Neural crest cell (in vitro differentiated cells): ENCODE data around the gene ATP6V1A. TPM values are rescaled to one million over a fixed set of nuclear protein-coding genes. Genes with fewer than 3 reads are reported as not detected.

ENCODE experiments used
- DNase-seq: peaks from one replicate; pipeline ENCODE4 v3.0.0; 2021; ENCODE audit warnings: low read depth, mixed read lengths, low spot score
- H3K27ac Mint-ChIP-seq: one replicate; pipeline ENCODE4 v1.8.0; 2021; ENCODE audit warnings: mild to moderate bottlenecking, mixed read lengths; ENCODE audit not compliant: unreplicated experiment
- H3K27me3 Mint-ChIP-seq: 2 replicates; pipeline ENCODE4 v1.8.0; 2021; ENCODE audit warnings: low read depth, mild to moderate bottlenecking, mixed read lengths
- H3K36me3 Mint-ChIP-seq: 2 replicates; pipeline ENCODE4 v1.8.0; 2021; ENCODE audit warnings: low read depth, mild to moderate bottlenecking, mixed read lengths
- H3K4me1 Mint-ChIP-seq: 2 replicates; pipeline ENCODE4 v1.8.0; 2021; ENCODE audit warnings: mixed read lengths
- H3K4me3 Mint-ChIP-seq: one replicate; pipeline ENCODE4 v1.8.0; 2021; ENCODE audit warnings: mild to moderate bottlenecking, mixed read lengths
- H3K9me3 Mint-ChIP-seq: 2 replicates; pipeline ENCODE4 v1.8.0; 2021; ENCODE audit warnings: mixed read lengths
- total RNA-seq: library from RNA; stranded (reverse); gene quantifications from 2 replicates; pipeline ENCODE4 v1.2.1, GENCODE V29; 2021
- TF ChIP-seq, protein P1 (sequence below): fragments of 200-600 bp; sonication (generic); conservative IDR thresholded peaks from 2 replicates; pipeline ENCODE4 v1.5.0; 2021; ENCODE audit warnings: antibody characterized with exemption, mild to moderate bottlenecking

ATP6V1A gene
- total RNA-seq, 1 donor from 2014 or later = 58.1 TPM

DNA sequence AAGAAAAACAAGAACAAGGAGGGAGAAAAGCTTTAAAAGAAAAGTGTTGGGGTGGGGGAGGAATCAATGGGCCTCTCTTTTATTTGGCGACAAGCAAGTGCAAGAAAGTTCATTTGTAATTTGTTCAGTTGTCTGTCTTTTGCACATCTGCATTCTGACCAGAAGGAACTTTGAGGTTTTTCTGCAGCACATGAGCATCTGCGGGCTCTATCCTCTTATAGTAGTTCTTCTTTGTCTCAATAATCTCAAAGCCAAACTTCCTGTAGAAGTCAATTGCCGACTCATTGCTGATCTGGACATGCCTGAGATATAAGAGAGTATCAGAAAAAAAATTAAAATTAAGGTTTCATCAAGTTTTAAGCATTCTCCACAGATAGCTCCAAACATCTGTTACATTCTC is 25.2 kb upstream of the ATP6V1A start:
- H3K9me3 Mint-ChIP-seq = no peaks in the 10 kb centered on the region
- peaks cover 12% of the 10 kb centered on the region for H3K4me1 Mint-ChIP-seq
- TF ChIP-seq, protein P1, sequence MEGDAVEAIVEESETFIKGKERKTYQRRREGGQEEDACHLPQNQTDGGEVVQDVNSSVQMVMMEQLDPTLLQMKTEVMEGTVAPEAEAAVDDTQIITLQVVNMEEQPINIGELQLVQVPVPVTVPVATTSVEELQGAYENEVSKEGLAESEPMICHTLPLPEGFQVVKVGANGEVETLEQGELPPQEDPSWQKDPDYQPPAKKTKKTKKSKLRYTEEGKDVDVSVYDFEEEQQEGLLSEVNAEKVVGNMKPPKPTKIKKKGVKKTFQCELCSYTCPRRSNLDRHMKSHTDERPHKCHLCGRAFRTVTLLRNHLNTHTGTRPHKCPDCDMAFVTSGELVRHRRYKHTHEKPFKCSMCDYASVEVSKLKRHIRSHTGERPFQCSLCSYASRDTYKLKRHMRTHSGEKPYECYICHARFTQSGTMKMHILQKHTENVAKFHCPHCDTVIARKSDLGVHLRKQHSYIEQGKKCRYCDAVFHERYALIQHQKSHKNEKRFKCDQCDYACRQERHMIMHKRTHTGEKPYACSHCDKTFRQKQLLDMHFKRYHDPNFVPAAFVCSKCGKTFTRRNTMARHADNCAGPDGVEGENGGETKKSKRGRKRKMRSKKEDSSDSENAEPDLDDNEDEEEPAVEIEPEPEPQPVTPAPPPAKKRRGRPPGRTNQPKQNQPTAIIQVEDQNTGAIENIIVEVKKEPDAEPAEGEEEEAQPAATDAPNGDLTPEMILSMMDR = no peak
- DNase-seq = no peak
- H3K27me3 Mint-ChIP-seq = no peaks in the 10 kb centered on the region
- H3K36me3 Mint-ChIP-seq = peaks cover 18% of the 10 kb centered on the region
- H3K27ac Mint-ChIP-seq = peak overlapping the region; percentile 70
- H3K4me3 Mint-ChIP-seq = no peak overlapping the region

DNA sequence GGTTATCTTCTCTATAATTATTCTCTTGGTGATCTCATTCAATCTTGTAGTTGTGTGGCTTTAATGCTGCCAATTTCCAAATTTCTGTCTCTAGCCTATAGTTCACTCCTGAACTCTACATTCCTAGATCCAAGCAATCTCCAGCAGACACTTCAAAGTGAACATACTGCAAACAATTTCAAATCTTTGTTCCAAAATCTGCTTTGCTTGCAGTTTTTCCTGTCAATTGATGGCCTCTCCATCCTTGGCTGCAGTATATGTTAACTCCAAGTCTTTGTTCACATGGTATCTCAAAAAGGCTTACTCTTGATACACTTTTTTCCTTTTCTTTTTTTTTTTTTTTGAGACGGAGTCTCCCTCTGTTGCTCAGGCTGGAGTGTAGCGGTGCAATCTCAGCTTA is 18.2 kb upstream of the ATP6V1A start:
- Mint-ChIP-seq H3K36me3 (peaks cover 6% of the 10 kb centered on the region), H3K27ac (no peak overlapping the region), H3K9me3 (no peaks in the 10 kb centered on the region), H3K27me3 (no peaks in the 10 kb centered on the region), H3K4me1 (no peaks in the 10 kb centered on the region), H3K4me3 (no peak overlapping the region)
- DNase-seq = no peak
- TF ChIP-seq, protein P1 = no peak

DNA sequence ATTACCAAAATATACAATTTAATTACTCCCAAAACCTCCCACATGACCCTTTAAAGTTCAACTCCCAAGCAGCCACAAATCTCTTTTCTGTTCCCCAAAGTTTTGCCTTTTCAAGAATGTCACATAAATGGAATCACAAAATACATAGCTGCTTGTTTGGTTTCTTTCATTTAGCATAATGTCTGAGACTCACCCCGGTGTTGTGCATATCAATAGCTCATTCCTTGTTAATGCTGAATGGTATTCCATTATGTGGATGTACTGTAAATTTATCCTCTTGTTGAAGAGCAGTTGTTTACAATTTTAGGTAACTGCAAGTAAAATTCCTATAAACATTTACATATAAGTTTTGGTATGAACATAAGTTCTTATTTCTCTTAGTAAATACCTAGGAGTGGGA is 16.3 kb upstream of the ATP6V1A start:
- H3K27ac Mint-ChIP-seq = no peak overlapping the region
- no peaks in the 10 kb centered on the region for H3K9me3 Mint-ChIP-seq
- H3K4me1 Mint-ChIP-seq = no peaks in the 10 kb centered on the region
- TF ChIP-seq, protein P1 = no peak
- H3K4me3 Mint-ChIP-seq = no peak overlapping the region
- no peaks in the 10 kb centered on the region for H3K27me3 Mint-ChIP-seq
- H3K36me3 Mint-ChIP-seq = peaks cover 3% of the 10 kb centered on the region
- no peak for DNase-seq

DNA sequence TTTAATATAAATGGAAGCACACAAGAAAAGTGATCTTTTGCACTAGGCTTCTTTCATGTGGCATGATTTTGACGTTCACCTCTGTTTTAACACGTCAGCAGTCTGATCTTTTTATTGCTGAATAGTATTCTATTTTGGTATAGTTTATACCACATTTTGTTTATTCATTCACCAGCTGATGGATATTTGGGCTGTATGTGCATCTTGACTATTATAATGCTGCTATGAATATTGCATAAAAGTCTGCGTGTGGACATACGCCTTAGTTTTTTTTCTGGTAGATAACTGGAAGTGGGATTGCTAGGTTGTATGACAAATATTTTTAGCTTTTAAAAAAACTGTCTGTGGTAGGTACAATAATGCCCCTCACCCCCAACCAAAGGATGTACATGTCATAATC is 15.1 kb upstream of the ATP6V1A start:
- TF ChIP-seq, protein P1 = no peak
- H3K9me3 Mint-ChIP-seq = no peaks in the 10 kb centered on the region
- no peak overlapping the region for H3K27ac Mint-ChIP-seq
- DNase-seq = no peak
- no peak overlapping the region for H3K4me3 Mint-ChIP-seq
- H3K27me3 Mint-ChIP-seq = no peaks in the 10 kb centered on the region
- peaks cover 5% of the 10 kb centered on the region for H3K4me1 Mint-ChIP-seq
- H3K36me3 Mint-ChIP-seq = peaks cover 3% of the 10 kb centered on the region

DNA sequence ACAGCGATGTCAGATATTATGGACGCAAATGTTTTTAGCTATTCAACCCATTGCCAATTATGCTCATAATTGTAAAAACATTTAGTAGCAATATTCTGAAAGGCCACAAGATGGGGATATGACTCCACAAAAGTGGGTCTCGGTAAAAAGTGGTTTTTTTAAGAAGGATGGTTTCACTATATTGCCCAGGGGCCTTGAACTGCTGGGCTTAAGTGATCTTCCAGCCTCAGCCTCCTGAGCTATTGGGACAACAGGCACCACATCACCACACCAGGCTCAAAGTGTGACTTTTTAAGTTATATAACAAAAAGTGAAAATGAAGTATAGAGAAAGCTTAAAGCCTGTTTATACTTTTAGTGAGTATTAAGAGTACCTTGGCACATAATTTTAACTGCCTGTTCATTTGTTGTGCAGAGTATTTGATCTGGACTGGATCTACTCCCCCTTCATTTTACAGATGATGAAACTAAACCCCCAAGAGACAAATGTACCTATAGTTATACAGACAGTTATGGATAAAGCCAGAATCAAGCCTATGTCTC is 10.2 kb upstream of the ATP6V1A start:
- DNase-seq = peak; percentile 5
- Mint-ChIP-seq H3K4me1 (peaks cover 29% of the 10 kb centered on the region), H3K4me3 (no peak overlapping the region), H3K27me3 (no peaks in the 10 kb centered on the region), H3K36me3 (no peaks in the 10 kb centered on the region), H3K27ac (no peak overlapping the region), H3K9me3 (no peaks in the 10 kb centered on the region)
- TF ChIP-seq, protein P1 = peak; percentile 79
